KG1 (cell line): ENCODE data around the gene TCEA2.
A peak's percentile ranks its signal among the peaks of the same experiment; 100 is the strongest.

ENCODE experiments used
- DNase-seq: peaks from one replicate; lab custom pipeline; 2025; lab: John Stamatoyannopoulos, UW

The TCEA2 gene

DNA sequence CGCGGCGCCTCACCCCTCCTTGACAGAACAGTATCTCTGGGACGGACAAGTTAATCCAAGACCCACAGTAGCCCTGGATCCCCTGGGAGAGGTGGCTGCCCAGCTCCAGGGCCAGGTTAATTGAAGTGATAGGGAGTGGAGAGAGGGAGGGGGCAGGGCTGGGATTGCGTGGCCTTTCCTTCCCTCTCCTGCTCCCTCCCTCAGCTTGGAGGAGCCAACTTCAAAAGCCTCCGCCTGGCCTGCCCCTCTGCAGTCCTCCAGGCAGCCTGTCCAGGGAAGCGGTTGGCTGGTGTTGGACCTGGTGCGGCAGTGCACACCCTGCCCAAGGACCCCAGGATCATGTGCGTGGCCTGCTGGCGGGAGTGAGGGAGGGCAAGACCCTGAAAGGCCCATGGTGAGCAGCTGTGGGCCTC lies 27.1 kb upstream of the TCEA2 start, which contains the start of gene C20orf204:
Gene C20orf204 (plus strand): TSS at position 250 of the 413 bp plus-strand sequence. CDS start 142 bp downstream, at position 392.
- DNase-seq = no peak

DNA sequence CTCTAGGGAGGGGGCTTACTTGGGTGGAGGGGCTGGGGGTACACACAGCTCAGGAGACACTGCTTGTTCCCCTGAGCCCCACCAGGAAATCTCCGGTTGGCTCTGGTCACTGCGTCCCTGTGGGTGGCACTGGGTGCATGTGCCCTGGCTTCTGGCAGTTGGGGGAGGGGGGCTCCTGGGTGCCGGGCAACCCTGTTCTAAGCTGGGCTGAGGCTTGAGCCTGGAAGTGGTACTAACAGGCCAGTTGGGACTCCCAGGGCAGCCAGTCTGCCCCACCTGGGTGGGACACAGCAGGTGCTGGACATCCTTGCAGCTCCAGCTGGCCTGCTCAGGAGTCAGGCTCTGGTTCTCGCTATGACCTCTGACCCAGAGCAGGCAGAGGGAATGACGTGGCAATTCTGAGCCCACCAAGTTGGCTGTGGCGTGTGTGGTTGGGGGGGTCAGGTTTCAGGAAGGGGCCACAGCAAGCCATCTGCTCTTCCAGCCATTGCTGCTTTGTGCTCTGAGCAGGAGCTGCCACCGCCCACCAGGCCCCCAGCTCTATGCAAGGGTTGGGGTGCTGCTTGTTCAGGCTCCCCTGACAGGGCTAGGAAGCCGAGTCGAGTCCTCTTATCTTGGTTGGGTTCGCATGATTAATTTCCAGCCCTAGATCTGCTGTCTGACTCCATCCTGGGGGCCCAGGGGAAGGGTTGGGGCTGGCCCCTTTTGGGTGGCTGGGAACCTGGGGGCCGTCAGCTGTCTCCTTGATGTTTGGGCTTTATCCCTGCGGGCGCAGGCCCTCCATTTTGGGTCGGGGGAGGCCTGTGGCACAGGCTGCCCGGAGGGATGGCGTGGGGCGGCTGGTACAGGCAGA lies 26.4 kb upstream of the TCEA2 start:
- DNase-seq = no peak

- DNase-seq = no peak
These were observed 25.9 kb upstream of the TCEA2 start for GRCh38 chr20:64037199-64037497.

DNA sequence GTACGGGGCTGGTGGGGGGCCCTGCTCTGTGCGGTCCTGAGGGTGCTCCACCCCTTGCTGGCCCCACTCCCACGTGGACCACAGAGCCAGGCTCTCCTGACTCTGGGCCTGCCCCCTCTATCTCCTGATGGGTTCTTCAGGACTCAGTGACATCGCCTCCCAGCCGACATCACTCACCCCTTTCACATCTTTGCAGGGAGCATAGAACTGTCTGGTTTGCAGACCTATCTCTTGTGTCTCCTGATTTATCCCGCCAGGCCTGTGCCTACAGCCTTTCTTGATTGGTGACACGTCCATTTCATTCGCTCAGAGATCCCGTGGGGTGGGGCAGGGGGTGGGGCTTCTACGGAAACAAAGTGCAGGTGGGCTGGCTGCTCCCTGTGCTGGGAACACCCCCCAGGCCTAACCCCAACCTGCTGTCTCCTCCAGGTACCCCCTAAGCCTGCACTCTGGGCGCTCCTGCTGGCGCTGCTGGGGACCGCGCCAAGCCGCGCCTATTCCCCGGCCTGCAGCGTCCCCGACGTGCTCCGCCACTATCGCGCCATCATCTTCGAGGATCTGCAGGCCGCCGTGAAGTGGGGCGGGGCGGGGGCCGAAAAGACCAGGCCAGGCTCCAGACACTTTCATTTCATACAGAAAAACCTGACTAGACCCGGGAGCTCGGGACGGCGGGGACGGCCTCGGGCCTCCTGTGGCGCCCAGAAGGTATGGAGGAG lies 25.3 kb upstream of the TCEA2 start:
- DNase-seq = no peak

DNA sequence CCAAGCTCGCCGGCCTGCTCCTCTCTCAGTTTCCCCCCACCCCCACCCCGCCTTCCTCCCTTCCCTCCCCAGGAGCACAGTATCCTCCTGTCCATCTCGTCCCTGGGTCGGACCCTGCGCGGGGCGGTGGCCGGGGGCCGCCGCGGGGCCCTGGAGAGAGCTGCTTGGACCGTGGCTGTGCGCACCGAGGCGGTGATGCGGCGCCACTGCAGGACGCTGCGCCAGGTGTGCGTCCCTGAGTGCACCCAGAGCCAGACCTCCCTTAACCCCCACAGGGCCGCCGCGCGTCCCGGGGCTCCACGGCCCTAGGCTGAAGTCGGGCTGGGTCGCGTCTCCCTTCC lies 24.8 kb upstream of the TCEA2 start:
- DNase-seq = no peak

GRCh38 chr20:64038565-64039292 lies 24.3 kb upstream of the TCEA2 start:
- DNase-seq = peak; percentile 46

DNA sequence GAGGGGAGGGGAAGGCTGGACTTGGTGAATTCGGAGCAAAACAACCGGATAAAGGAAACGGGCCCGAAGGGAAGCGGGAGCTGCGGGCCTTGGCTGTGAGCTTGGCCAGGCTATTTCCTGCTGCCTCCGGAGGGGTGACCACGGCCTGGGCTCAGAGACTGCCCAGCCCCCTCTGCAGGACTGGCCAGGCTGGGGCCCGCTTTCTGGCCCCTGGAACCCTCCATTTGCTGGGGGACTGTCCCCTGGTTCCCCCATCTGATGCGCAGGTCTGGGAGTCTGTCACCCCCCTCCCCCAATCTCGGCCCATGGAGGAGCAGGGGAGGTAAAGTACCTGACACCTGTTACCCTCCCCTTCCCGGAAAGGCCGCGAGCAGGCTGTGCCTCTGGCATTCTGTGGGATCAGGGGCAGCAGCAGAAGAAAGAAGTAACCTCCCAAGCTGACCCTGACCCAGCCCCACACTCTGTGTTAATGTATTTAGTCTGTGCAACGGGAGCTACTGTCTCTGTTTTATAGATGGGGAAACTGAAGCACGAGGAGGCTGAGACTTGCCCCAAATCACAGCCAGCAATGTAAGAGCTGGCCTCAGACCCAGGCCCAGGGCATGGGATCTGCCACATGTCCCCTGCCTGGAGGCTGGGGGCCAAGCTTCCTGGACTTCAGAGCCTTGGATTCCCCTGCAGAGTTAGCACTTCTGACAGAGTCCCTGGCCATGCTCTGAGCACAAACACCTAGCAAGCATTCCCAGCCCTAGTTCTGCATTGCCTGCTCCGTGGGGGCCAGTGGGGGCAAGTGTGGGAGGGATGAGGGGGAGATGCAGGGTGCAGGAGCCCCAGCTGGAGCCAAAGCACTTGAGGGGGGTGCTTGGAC lies 23.5 kb upstream of the TCEA2 start:
- DNase-seq = no peak

DNA sequence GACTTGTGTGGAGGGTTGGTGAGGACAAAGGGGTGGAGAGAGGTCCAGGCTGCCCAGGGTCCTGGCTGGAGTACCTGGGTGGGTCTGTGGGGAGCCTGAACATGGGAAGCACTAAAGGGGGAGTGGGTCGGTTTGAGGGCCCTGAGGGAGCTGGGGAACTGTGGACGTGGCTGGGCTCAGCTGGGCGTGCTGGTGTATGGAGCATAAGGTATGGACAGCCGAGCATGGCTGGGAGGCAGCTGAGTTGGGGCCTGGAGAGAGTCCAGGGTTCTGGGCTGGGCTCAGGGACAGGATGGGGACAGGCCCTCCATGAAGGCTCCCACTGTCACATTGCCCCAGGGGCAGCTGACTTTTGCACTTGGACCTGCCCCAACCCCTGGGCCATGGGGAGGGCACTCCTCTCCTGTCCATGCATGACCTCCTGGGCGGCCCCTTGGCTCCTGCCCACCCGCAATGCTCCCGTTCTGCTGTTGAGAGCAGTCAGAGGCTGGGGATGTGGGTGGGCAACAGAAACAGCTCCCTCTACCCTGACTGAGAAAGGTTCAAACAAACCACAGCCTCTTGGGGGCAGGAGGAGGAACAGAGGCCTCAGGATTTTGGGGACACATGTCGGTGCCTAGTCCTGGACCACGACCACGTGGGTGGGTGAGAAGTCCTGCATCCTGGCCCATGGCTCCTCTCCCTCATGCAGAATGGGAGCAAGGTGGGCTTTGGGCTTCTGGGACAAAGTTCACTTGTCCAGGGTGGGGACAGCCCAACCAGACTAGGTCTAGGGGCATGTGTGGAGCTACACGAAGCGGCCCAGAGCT lies 22.6 kb upstream of the TCEA2 start:
- DNase-seq = no peak

- no peak for DNase-seq
These were observed 21.8 kb upstream of the TCEA2 start for GRCh38 chr20:64041040-64041780.

DNA sequence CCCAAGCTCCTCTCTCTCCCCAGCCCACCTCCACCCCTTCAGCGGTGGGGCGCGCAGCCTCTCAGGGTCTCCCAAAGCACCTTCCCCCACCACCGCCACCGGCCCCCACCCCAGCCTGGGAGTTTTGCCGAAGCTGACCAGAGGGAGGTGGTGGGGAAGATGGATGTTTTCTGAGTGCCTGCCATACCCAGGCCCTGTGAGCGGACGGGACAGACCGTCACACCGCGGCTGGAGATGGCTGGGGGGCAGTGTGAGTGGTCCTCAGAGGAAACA lies 21.3 kb upstream of the TCEA2 start:
- no peak for DNase-seq

DNA sequence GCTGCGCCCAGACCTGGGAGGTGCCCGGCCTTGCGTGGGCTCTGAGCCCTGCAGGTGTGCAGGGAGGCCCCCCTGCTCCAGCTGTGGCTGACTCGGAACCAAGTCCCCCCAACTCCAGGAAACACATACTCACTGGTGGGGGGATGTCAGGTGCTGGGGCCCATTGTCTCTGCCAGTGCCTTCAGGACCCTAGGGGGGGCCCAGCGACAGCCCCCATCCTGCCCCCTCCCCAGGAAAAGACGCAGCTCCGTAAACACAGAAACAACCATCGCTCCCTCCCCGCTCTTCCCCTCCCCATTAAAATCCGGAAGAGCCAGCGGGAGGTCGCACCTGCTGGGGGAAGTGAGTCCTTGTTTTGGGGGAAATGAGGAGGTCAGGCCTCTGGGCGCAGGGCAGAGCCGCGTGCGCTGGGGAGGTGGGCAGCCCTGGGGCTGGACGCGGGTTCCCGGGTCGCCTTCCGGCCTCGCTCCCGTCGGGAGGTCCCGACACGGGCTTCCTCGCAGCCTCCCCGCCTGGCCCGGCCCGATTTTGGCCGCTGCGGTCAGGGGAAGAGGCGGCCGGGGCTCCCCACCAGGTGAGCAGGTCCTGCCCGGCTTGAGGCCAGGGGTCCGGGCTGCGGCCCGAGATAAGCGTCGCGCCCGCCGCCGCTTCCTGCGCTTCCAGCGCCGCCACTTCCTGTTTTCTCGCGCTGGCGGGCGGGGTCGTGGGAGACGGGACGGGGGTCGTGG lies 20.8 kb upstream of the TCEA2 start:
- DNase-seq = no peak

DNA sequence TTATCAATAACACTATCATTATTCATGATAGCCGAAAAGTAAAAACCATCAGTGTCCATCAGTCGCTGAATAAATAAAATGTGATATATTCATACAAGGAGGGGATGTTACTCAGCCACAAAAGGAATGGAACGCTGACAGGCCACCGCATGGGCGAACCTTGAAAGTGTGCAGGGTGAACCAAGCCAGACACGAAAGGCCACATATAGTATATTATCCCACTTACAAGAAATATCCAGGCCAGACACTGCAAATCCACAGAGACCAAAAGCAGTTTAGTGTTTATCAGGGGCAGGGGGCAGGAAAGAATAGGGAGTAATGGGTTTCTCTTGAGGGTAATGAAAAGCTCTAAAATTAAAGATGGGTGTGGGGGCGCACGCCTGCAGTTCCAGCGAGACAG lies 19.2 kb upstream of the TCEA2 start:
- DNase-seq = no peak

- no peak for DNase-seq
These were observed 18.3 kb upstream of the TCEA2 start for GRCh38 chr20:64044484-64045247.

DNA sequence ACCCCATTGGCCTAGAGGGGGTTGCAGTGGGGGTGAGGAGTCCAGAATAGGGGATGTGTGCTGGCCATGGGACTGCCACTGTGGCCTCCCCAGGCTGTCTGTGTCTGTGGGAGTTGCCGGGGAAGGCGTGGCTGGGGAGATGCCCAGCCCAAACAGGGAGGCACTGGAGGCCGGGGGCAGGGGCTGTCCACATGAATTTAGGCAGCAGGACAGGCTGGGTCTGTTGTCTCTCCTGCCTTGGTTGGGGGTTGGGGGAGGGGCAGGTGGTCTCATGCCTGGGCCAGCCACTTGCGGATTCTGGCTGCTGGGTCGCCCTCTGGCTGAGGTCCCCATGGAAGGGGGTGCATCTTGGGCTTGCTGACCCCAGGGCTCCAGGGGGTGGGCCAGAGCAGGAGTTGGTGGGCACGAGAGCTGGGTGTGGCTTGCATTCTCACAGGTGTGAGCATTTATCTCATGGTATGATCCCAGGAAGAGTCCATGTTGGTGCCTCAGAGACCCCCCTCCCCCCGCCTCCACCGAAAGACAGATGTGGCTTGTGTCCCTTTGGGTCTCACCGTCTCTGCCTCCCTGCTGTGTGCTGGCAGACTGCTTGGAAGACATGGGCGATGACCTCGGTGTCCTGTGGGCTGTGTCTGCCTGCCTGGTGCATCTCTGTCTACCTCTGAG lies 17.5 kb upstream of the TCEA2 start:
- DNase-seq = no peak

- no peak for DNase-seq
These were observed 16.0 kb upstream of the TCEA2 start for GRCh38 chr20:64047046-64047389.

DNA sequence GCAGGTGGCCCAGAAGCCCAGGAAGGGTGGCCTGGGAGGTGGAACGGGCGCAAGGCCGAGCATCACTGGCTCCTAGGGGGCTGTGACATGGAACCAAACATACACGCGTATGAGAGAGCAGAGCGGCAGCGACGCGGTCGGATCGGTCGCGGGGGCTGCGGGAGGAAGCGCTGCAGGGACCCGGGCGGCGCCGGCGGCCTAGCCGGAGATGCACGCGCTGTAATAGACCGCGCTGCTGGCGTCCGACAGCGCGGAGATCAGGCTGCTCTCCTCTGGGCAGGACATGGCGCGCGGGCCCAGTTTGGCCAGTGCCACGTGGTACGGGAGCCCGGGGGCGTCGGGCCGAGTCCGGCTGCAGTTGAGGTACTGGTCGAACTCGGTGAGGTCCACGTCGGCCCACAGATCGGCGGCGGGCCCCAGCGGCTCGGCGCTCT lies 15.0 kb upstream of the TCEA2 start:
- DNase-seq = no peak

- DNase-seq = no peak
These were observed 14.5 kb upstream of the TCEA2 start for GRCh38 chr20:64048402-64049044.
